Neural cell (in vitro differentiated cells): ENCODE measurements around the gene PDE2A. TPM values are rescaled to one million over a fixed set of nuclear protein-coding genes. Genes with fewer than 3 reads are reported as not detected.

Experiments
- H2AFZ ChIP-seq: fragments of 200-600, 300-800 bp; sonication (generic), shearing (Covaris generic); 2 replicates; pipeline ENCODE4 v1.6.0; 2014; ENCODE audit warnings: low read depth, mild to moderate bottlenecking, antibody characterized with exemption, low read length, moderate library complexity
- H3F3A ChIP-seq: fragments of 200-600 bp; shearing (Covaris generic); 2 replicates; pipeline ENCODE4 v1.6.1; 2016; ENCODE audit warnings: mild to moderate bottlenecking, moderate library complexity, mixed read lengths, antibody characterized with exemption, low read length; ENCODE audit not compliant: insufficient read depth, poor library complexity, severe bottlenecking
- H3K27ac ChIP-seq: fragments of 200-600, 300-800 bp; sonication (generic), shearing (Covaris generic); 2 replicates; pipeline ENCODE4 v1.5.1; 2014; ENCODE audit warnings: mild to moderate bottlenecking, low read length, moderate library complexity
- H3K27me3 ChIP-seq: fragments of 300-800, 200-600 bp; sonication (generic), shearing (Covaris generic); 2 replicates; pipeline ENCODE4 v1.6.0; 2014; ENCODE audit warnings: mild to moderate bottlenecking, low read depth, low read length, moderate library complexity; ENCODE audit not compliant: insufficient read depth
- H3K36me3 ChIP-seq: fragments of 300-800, 200-600 bp; sonication (generic), shearing (Covaris generic); 2 replicates; pipeline ENCODE4 v1.5.1; 2014; ENCODE audit warnings: mild to moderate bottlenecking, antibody characterized with exemption, low read length, moderate library complexity; ENCODE audit not compliant: insufficient read depth
- H3K4me2 ChIP-seq: fragments of 300-800, 200-600 bp; sonication (generic), shearing (Covaris generic); 2 replicates; pipeline ENCODE4 v1.6.0; 2014; ENCODE audit warnings: mild to moderate bottlenecking, low read length
- H3K4me3 ChIP-seq: fragments of 300-800, 200-600 bp; sonication (generic), shearing (Covaris generic); 2 replicates; pipeline ENCODE4 v1.5.1; 2014; ENCODE audit warnings: mild to moderate bottlenecking, low read length, moderate library complexity
- H3K79me2 ChIP-seq: fragments of 200-600 bp; shearing (Covaris generic); replicated peaks from 2 replicates; pipeline ENCODE4 v1.6.0; 2014; ENCODE audit warnings: mild to moderate bottlenecking, low read length, moderate library complexity; ENCODE audit not compliant: insufficient read depth
- H3K9ac ChIP-seq: fragments of 300-800, 200-600 bp; sonication (generic), shearing (Covaris generic); 2 replicates; pipeline ENCODE4 v1.6.1; 2016; ENCODE audit warnings: mild to moderate bottlenecking, low read length, mixed read lengths
- H3K9me2 ChIP-seq: fragments of 200-600 bp; shearing (Covaris generic); 2 replicates; pipeline ENCODE4 v1.6.1; 2016; ENCODE audit warnings: mild to moderate bottlenecking, low read length, mixed read lengths; ENCODE audit not compliant: insufficient read depth
- H3K9me3 ChIP-seq: fragments of 200-600, 300-800 bp; sonication (generic), shearing (Covaris generic); 2 replicates; pipeline ENCODE4 v1.6.1; 2016; ENCODE audit warnings: mild to moderate bottlenecking, mixed run types, low read length, moderate library complexity, mixed read lengths
- H4K20me1 ChIP-seq: fragments of 200-600 bp; shearing (Covaris generic); 2 replicates; pipeline ENCODE4 v1.6.1; 2016; ENCODE audit warnings: mild to moderate bottlenecking, mixed run types; ENCODE audit not compliant: insufficient read depth
- EP300 ChIP-seq: fragments of 450-650 bp; conservative IDR thresholded peaks from 2 replicates; pipeline ENCODE4 v1.6.1; 2014; ENCODE audit warnings: antibody characterized with exemption, mild to moderate bottlenecking, moderate library complexity; ENCODE audit not compliant: poor library complexity, severe bottlenecking
- EZH2 ChIP-seq: fragments of 200-600, 300-800 bp; shearing (Covaris generic), sonication (generic); IDR thresholded peaks from 2 replicates; pipeline ENCODE4 v1.6.1; 2014; ENCODE audit warnings: antibody characterized with exemption, low read length, borderline replicate concordance, mild to moderate bottlenecking; ENCODE audit not compliant: insufficient read depth, poor library complexity, severe bottlenecking
- MXI1 ChIP-seq: fragments of 450-650 bp; conservative IDR thresholded peaks from 2 replicates; pipeline ENCODE4 v1.6.1; 2014; ENCODE audit warnings: antibody characterized with exemption, mild to moderate bottlenecking; ENCODE audit not compliant: poor library complexity, severe bottlenecking
- POLR2AphosphoS5 ChIP-seq: IDR thresholded peaks from 2 replicates; pipeline ENCODE4 v1.6.1; 2012
- RAD21 ChIP-seq: fragments of 450-650 bp; conservative IDR thresholded peaks from 2 replicates; pipeline ENCODE4 v1.6.1; 2014; ENCODE audit warnings: antibody characterized with exemption, mild to moderate bottlenecking, moderate library complexity
- SMC3 ChIP-seq: fragments of 450-650 bp; conservative IDR thresholded peaks from 2 replicates; pipeline ENCODE4 v1.6.1; 2014; ENCODE audit warnings: antibody characterized with exemption, mild to moderate bottlenecking, moderate library complexity; ENCODE audit not compliant: poor library complexity
- TAF1 ChIP-seq: IDR thresholded peaks from 2 replicates; pipeline ENCODE4 v1.6.1; 2012; ENCODE audit warnings: low read depth
- polyA minus RNA-seq: library from RNA; depleted of rRNA, polyadenylated mRNA; stranded (reverse); fragments of >200 nt; gene quantifications from 2 replicates; pipeline ENCODE4 v1.2.3, GENCODE V29; 2014
- polyA plus RNA-seq: library from polyadenylated mRNA; depleted of rRNA; stranded (reverse); fragments of >200 nt; gene quantifications from 2 replicates; pipeline ENCODE4 v1.2.3, GENCODE V29; 2014
- TF ChIP-seq, protein P1 (sequence below): IDR thresholded peaks from 2 replicates; pipeline ENCODE4 v1.6.1; 2012; ENCODE audit warnings: borderline replicate concordance
- TF ChIP-seq, protein P2 (sequence below): fragments of 450-650 bp; IDR thresholded peaks from 2 replicates; pipeline ENCODE4 v1.5.1; 2014; ENCODE audit warnings: antibody characterized with exemption, mild to moderate bottlenecking, moderate library complexity; ENCODE audit not compliant: poor library complexity, severe bottlenecking

The PDE2A gene
- polyA plus RNA-seq (11.6 and 18.6 TPM in 2 replicates), polyA minus RNA-seq (8.3 TPM in 2 replicates)

DNA sequence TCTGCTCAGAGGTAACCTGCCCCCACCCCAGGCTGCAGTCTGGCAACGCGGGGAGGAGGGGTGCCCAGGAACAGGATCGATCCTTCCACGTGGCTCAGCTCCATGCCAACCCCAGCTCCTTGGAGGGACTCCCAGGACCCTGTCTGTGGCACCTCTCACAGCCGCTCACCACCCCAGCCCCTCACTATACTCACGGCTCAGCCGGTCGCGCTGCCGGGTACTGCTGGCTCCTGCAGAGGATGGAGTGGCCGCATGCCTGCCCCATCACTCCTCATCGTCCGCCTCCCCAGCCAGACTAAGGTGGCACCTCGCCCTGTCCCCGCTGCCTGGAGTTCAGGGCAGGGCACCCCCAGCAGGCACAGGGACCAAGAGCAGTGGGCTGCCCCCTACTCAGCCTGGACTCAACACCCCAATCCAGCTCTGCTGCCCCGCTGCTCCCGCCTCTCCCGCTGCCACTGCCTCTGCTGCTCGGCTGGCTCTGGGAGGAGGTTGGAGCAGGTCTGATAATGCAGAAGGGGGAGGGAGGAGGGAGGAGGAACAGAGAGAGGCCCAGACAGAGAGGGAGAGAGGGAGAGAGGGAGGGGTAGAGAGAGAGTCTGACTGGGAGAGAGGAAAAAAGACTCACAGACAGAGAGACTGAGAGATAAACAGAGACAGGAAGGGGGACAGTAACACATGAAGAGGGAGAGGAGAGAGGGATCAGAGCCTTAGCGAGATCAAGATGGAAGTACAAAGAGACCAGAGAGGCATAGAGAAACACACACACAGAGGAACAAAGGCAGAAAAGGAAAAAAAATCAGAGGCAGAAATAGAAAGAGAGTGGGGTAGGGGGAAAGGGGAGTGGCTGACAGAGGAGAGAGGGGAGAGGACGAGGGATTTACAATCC is at the start of gene PDE2A:
Gene PDE2A (minus strand): TSS at position 480 of the 886 bp plus-strand sequence. CDS start 215 bp downstream, at position 265.
- H3K79me2 ChIP-seq: no peaks in the 10 kb centered on the region
- peaks cover 27% of the 10 kb centered on the region for H3K27me3 ChIP-seq
- no peaks in the 10 kb centered on the region for H3K36me3 ChIP-seq
- H3F3A ChIP-seq: no peaks in the 10 kb centered on the region
- peak within 1 kb of the TSS; percentile 56 for H3K4me2 ChIP-seq
- peak within 1 kb of the TSS; percentile 64 for H3K4me3 ChIP-seq
- H2AFZ ChIP-seq: peak within 1 kb of the TSS; percentile 44
- H4K20me1 ChIP-seq: no peaks in the 10 kb centered on the region
- no peaks in the 10 kb centered on the region for H3K9me2 ChIP-seq
- H3K27ac ChIP-seq: no peak within 1 kb of the TSS
- H3K9me3 ChIP-seq: no peaks in the 10 kb centered on the region
- peak within 1 kb of the TSS; percentile 56 for H3K9ac ChIP-seq
- TF ChIP-seq, protein P1, sequence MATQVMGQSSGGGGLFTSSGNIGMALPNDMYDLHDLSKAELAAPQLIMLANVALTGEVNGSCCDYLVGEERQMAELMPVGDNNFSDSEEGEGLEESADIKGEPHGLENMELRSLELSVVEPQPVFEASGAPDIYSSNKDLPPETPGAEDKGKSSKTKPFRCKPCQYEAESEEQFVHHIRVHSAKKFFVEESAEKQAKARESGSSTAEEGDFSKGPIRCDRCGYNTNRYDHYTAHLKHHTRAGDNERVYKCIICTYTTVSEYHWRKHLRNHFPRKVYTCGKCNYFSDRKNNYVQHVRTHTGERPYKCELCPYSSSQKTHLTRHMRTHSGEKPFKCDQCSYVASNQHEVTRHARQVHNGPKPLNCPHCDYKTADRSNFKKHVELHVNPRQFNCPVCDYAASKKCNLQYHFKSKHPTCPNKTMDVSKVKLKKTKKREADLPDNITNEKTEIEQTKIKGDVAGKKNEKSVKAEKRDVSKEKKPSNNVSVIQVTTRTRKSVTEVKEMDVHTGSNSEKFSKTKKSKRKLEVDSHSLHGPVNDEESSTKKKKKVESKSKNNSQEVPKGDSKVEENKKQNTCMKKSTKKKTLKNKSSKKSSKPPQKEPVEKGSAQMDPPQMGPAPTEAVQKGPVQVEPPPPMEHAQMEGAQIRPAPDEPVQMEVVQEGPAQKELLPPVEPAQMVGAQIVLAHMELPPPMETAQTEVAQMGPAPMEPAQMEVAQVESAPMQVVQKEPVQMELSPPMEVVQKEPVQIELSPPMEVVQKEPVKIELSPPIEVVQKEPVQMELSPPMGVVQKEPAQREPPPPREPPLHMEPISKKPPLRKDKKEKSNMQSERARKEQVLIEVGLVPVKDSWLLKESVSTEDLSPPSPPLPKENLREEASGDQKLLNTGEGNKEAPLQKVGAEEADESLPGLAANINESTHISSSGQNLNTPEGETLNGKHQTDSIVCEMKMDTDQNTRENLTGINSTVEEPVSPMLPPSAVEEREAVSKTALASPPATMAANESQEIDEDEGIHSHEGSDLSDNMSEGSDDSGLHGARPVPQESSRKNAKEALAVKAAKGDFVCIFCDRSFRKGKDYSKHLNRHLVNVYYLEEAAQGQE: peak; percentile 31
- TF ChIP-seq TAF1: no peak
- no peak for TF ChIP-seq EP300
- peak; percentile 47 for TF ChIP-seq POLR2AphosphoS5
- peak; percentile 19 for TF ChIP-seq SMC3
- peak; percentile 43 for TF ChIP-seq MXI1
- TF ChIP-seq, protein P2, sequence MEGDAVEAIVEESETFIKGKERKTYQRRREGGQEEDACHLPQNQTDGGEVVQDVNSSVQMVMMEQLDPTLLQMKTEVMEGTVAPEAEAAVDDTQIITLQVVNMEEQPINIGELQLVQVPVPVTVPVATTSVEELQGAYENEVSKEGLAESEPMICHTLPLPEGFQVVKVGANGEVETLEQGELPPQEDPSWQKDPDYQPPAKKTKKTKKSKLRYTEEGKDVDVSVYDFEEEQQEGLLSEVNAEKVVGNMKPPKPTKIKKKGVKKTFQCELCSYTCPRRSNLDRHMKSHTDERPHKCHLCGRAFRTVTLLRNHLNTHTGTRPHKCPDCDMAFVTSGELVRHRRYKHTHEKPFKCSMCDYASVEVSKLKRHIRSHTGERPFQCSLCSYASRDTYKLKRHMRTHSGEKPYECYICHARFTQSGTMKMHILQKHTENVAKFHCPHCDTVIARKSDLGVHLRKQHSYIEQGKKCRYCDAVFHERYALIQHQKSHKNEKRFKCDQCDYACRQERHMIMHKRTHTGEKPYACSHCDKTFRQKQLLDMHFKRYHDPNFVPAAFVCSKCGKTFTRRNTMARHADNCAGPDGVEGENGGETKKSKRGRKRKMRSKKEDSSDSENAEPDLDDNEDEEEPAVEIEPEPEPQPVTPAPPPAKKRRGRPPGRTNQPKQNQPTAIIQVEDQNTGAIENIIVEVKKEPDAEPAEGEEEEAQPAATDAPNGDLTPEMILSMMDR: no peak

DNA sequence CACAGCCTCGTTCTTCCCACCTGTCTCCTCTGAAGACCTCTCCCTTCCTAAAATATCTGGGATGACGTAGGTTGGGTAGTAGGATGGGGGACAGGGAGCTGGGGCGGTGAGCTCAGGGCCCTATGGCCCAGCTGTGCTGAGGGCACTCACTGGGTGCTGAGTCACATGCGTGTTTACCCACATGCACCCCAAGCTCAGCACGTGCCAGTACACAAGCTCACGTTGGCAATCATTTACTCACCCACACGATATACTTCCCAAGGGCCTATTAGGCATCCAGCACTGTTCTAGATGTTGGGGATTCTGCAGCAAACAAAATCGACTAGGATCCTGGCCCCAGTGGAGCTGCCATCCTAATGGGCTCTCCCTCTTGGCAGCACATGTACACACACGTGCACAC is 49.3 kb upstream of the PDE2A start:
- Histone ChIP-seq H3K9me3 (no peaks in the 10 kb centered on the region), H3K4me3 (no peak overlapping the region), H3K27ac (no peak overlapping the region), H3K27me3 (no peaks in the 10 kb centered on the region), H2AFZ (no peak overlapping the region), H3F3A (no peaks in the 10 kb centered on the region), H3K36me3 (no peaks in the 10 kb centered on the region), H3K9ac (no peak overlapping the region), H4K20me1 (no peaks in the 10 kb centered on the region), H3K4me2 (no peak overlapping the region), H3K79me2 (no peaks in the 10 kb centered on the region), H3K9me2 (no peaks in the 10 kb centered on the region)
- no peak for TF ChIP-seq EP300
- TF ChIP-seq MXI1: no peak
- TF ChIP-seq SMC3: no peak
- TF ChIP-seq, protein P1: no peak
- no peak for TF ChIP-seq POLR2AphosphoS5
- TF ChIP-seq RAD21: no peak
- no peak for TF ChIP-seq EZH2
- TF ChIP-seq, protein P2: no peak
- no peak for TF ChIP-seq TAF1
